Amniotic stem cell (primary cell): ENCODE data around the gene RAMACL.
"Not testable (repeated sequence)": the region's sequence is repeated elsewhere in the genome, so short reads cannot be mapped to it uniquely, and the experiment has no call there.

Source experiments
- DNase-seq: peaks from one replicate; lab custom pipeline; 2025; lab: John Stamatoyannopoulos, UW

Gene RAMACL

DNA sequence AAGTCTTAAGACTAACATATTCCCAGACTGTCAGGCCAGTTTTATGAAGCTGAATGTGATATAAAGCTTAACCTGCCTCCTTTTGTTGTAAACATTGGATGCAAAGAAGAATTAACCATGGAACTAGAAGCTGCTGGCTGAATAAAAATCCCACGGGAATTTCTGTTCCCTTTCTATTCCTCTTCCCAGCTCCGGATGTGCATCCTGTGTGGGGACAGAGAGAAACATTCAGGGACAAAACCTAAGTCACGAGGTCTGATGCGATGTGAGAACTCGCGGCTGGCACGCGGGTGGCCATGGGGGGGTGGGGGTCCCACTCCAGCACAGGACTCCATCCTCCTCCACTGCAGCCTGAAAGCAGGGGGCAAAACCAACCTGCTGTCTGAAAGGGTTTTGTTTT, 32.2 kb downstream of the RAMACL start:
- DNase-seq = no peak

GRCh38 chr6:166553563-166554271, 32.8 kb downstream of the RAMACL start:
- peak; percentile 61 for DNase-seq

- no peak for DNase-seq
Measured at GRCh38 chr6:166552600-166552999, 33.9 kb downstream of the RAMACL start.

DNA sequence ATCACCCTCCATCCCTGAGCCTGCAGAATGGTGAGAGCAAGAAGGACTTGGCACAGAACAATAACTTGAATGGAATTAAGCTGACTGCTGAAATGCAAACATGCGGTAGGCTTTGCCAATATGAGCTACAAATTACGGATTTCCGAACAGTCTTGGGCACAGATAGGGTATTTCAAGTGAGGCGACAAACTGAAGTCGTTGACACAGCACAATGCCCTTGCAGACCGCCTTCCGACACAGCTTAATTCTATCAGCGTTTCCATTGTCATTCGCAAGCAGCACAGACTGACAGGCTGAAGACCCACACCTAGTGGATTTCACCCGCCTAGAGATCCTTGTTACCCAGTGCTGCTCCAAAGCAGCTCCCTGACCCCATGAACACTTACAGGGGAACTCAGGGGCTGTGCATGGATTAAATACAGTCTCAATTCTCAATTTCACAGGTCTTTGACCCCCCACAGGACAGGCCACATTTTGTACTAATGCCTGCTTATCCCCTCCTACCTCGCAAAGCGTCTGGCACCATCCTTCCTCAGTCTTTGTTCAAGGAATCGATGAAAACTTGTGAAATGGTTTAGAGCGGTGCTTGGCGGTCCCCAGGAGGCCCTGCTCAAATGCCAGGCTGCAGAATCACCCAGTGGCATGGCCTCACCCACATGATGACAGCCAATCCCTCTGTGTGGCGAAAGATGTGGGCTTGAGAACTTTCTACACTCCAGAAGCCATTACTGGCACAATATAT, 34.6 kb downstream of the RAMACL start:
- DNase-seq = no peak

DNA sequence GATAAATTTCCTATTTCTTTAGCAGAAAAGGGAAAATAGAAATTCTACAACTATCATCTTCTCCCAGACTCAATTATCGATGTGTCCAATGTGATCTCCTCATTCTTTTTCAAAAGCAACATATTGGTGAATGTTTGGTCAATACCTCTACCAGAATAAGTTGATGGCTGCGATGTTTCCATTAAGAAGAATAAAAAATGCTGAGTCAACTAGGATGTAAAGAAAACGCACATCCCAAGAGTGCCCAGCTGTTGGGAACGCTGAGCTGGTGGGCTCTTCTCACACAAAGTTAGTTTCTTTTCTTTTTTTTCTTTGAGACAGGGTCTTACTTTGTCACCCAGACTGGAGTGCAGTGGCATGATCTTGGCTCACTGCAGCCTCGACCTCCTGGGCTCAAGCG, 39.8 kb downstream of the RAMACL start:
- no peak for DNase-seq

DNA sequence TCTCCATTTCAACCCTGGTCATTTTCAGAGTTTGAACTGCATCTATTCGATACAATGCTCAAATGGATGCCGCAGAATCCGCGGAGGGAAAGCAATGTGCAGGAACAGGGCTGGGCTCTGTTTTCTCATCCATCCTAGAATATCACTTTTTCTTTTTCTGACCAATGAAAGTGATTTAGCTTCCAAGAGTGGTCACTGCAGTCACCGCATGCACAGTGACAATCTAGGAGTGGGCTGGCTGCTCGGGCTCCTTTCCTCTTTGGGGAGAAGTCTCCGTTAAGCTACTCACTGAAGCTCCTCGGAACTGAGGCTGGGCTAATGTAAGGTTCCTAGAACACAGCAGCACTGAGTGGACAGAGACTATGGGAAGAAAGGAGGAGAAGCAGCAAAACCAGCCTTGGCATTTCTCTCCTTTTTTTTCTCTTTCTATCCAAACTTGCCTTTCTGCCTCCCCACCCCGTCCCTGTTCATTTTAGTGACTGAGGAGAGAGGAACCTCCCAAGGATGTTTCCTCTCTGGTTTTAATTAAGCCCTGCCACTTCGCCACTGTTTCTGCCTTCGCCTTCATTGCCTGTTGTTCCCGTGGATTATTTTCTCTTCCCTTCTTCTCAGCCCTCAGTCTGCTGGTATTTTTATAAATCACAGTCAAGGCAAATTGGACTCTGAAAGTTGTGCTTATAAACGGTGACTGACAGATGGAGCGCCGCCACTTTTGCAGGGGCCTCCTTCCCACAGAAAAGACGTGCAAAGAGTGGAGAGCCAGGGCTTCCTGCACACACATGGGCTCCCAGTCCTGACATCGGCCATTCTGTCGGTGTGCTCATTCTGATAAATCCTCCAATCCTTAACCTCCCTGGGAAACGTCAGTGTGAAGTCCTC, 41.1 kb downstream of the RAMACL start:
- DNase-seq = no peak

DNA sequence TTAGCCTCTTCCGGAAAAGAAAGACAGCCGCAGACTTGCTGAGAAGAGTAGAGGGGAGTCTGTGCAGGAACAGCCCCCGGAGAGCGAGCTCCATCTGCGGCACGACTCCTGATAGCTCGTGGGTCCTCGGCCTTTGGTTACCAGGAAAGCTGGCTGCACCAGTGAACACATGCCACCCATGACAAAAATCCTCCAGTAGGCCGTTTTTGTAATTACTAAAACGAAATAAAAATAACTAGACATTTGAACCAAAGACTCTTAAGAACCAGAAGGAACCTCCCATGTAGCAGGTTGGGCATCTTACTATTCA, 42.2 kb downstream of the RAMACL start:
- DNase-seq = no peak

GRCh38 chr6:166543603-166544295, 42.7 kb downstream of the RAMACL start:
- DNase-seq = no peak

DNA sequence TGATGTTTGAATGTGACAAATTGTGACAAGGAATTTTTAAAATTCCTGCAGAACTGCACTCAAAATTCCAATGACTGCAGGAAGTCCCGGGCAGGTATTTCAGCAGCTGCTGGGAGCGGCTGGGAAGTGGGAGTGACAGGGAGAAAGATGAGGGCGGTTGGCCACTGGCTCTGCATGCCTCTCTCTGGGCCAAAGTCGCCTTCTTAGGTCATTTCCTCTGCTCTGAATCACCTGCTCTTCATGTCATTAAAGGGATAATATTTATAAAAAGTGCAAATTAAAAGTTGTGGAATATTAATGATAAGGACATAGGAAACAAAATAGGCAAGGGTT, 43.9 kb downstream of the RAMACL start:
- no peak for DNase-seq

- no peak for DNase-seq
Measured at GRCh38 chr6:166541876-166542579, 44.5 kb downstream of the RAMACL start.

DNA sequence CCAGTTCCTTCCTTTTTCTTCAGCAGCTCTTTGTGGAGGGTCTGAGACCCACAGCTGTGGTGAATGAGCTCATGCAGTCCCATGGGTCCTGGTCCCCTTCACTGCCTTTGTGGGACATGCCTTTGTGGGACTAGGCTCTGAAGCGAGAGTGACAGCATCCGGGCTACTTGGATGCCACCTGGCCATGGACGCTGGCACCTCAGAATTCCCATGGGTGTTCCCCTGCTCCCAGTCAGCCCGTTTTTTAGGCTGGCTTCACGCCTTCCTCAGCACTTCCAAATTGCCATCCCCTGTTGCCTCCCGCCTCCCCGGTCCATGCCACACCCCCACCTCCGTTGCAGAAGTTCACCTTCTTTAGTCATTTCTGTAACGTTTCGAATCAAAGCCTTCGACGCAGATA, 45.1 kb downstream of the RAMACL start:
- no peak for DNase-seq

- no peak for DNase-seq
Measured at GRCh38 chr6:166540631-166541331, 45.7 kb downstream of the RAMACL start.

- DNase-seq = no peak
Measured at GRCh38 chr6:166539543-166539942, 46.9 kb downstream of the RAMACL start.

DNA sequence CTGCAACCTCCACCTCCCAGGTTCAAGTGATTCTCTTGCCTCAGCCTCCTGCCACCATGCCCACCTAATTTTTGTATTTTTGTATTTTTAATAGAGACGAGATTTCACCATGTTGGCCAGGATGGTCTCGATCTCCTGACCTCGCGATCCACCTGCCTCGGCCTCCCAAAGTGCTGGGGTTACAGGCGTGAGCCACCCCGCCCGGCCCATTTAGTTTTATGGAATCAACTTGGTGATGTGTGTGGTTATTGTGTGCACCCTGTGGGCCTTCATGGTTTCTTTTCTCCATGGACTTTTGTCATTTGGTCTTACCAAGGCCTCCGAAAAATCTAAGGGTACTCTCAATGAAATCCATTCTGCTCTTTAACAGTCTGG, 47.5 kb downstream of the RAMACL start:
- not testable (repeated sequence) for DNase-seq

DNA sequence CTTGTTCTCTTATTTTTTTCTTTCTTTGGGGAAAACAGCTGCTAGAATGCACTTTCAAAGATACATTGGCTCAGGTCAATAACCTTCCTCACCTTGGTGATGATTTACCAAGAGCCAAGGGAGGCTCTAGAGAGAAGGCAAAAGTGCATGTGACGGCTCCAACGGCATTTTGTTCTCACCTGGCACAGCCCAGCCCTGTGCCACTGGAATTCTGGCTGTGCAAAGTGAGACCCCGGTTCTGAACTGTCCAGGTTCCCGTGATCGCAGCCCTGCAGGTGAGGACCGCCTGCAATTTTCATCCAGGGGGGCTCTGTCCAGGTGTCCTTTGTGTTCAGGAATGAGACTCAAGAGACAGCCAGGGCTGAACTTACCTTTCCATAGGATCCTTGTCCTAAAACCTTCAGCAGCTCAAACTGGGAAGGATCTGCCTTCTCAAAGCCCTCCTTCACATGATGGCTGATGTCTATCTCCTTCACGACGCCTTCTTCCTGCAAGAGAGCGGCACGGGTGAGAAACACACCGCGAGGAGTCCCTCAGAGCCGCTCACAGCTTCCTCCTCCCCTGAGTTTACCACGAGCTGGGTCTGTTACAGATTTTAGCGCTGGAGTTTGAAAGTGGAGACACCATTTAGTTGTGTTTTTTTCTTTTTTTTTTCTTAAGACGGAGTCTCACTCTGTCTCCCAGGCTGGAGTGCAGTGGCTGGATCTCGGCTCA, 48.0 kb downstream of the RAMACL start:
- no peak for DNase-seq

- DNase-seq = no peak
Measured at GRCh38 chr6:166534658-166535406, 51.6 kb downstream of the RAMACL start.

DNA sequence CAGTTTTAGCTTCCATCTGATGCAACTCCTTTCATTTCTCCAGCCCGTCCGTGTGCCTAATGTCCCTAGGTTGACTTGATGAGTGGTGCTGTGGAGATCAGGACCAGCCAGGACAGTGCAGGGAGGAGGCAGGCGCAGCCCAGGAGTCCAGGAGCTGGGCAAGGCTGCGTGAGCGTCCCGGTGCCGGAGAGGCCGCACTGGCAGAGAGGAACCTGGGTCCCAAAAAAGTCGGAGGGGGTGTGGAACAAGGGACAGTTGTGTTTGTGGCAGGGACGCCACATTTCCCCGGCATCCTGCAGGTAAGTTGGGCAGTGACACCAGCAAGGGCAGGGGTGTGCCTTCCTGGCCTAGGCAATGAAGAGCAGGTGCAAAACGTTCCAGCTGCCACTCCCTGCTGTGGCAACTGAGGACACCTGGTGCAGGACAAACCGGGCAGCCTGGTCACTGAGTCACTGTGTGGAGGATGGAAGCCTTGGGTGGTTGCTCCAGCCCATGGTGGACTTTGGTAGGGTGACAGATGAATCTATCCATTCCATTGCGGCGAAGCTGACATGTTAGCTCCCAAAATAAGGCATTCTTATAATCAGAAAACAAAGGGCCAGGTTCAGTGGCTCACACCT, 53.2 kb downstream of the RAMACL start:
- DNase-seq = no peak
